ENCODE measurements around the gene R3HDM1.
"Not testable (repeated sequence)": the region's sequence is repeated elsewhere in the genome, so short reads cannot be mapped to it uniquely, and the experiment has no call there.

R3HDM1 gene

DNA sequence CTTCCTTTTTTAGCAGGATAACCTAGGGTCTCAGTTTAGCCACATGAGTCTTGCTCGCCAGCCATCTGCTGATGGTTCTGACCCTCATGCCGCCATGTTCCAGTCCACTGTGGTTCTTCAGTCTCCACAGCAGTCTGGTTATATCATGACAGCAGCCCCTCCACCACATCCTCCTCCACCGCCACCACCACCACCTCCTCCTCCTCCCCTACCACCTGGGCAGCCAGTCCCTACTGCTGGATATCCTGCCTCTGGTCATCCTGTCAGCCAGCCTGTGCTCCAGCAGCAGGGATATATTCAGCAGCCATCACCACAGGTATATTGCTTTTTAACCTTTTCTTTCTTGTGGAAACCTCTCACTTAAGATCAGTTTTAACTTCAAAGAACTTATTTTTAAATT is 120.4 kb downstream of the R3HDM1 start:
- Histone ChIP-seq H3K9me3 (ENCODE audit: insufficient read depth, low read length) (no peaks in the 10 kb centered on the region), H3K9me2 (replicated peaks; ENCODE audit: insufficient read depth, low read length) (no peaks in the 10 kb centered on the region), H3K4me3 (ENCODE audit: insufficient read depth, low read length, poor library complexity, severe bottlenecking) (no peak overlapping the region), H3K4me2 (ENCODE audit: low read depth, low read length, poor library complexity, severe bottlenecking) (no peak overlapping the region), H3K9ac (ENCODE audit: low read length) (no peak overlapping the region), H2AFZ (ENCODE audit: low read depth, low read length, severe bottlenecking) (no peak overlapping the region), H3K27ac (ENCODE audit: low read depth, low read length) (no peak overlapping the region), H3K79me2 (ENCODE audit: insufficient read depth, low read length) (no peaks in the 10 kb centered on the region), H4K20me1 (ENCODE audit: low read depth, low read length) (no peaks in the 10 kb centered on the region), H3K36me3 (ENCODE audit: low read length) (peaks cover 47% of the 10 kb centered on the region; the same call in 1 of the 2 replicates), H3K27me3 (ENCODE audit: low read length) (no peaks in the 10 kb centered on the region), H3F3A (ENCODE audit: insufficient read depth) (no peaks in the 10 kb centered on the region)
- TF ChIP-seq CTCF (IDR thresholded peaks at IDR 0.05; ENCODE audit: insufficient read depth, low read length, poor library complexity, severe bottlenecking): no peak
- no peak for TF ChIP-seq EZH2phosphoT487 (conservative IDR thresholded peaks at IDR 0.05; ENCODE audit: low read length)

- not testable (repeated sequence) for H3K4me2 ChIP-seq (ENCODE audit: low read depth, low read length, poor library complexity, severe bottlenecking); H4K20me1 ChIP-seq (ENCODE audit: low read depth, low read length); H3K9me2 ChIP-seq (replicated peaks; ENCODE audit: insufficient read depth, low read length); H3K79me2 ChIP-seq (ENCODE audit: insufficient read depth, low read length); H3K9me3 ChIP-seq (ENCODE audit: insufficient read depth, low read length); H3K9ac ChIP-seq (ENCODE audit: low read length); H3K4me3 ChIP-seq (ENCODE audit: insufficient read depth, low read length, poor library complexity, severe bottlenecking); H3K27ac ChIP-seq (ENCODE audit: low read depth, low read length); H2AFZ ChIP-seq (ENCODE audit: low read depth, low read length, severe bottlenecking); H3K27me3 ChIP-seq (ENCODE audit: low read length); H3F3A ChIP-seq (ENCODE audit: insufficient read depth)
- peaks cover 45% of the 10 kb centered on the region; the same call in 1 of the 2 replicates for H3K36me3 ChIP-seq (ENCODE audit: low read length)
Observed at GRCh38 chr2:135654239-135654638, 123.0 kb downstream of the R3HDM1 start.

GRCh38 chr2:135657806-135658582 is 126.7 kb downstream of the R3HDM1 start:
- Histone ChIP-seq H2AFZ (ENCODE audit: low read depth, low read length, severe bottlenecking) (no peak overlapping the region), H3K9me2 (replicated peaks; ENCODE audit: insufficient read depth, low read length) (no peaks in the 10 kb centered on the region), H3K4me3 (ENCODE audit: insufficient read depth, low read length, poor library complexity, severe bottlenecking) (no peak overlapping the region), H3K27me3 (ENCODE audit: low read length) (no peaks in the 10 kb centered on the region), H3F3A (ENCODE audit: insufficient read depth) (no peaks in the 10 kb centered on the region), H3K9me3 (ENCODE audit: insufficient read depth, low read length) (no peaks in the 10 kb centered on the region), H3K27ac (ENCODE audit: low read depth, low read length) (no peak overlapping the region), H3K36me3 (ENCODE audit: low read length) (peaks cover 26% of the 10 kb centered on the region; the same call in 1 of the 2 replicates), H3K79me2 (ENCODE audit: insufficient read depth, low read length) (no peaks in the 10 kb centered on the region), H3K9ac (ENCODE audit: low read length) (no peak overlapping the region), H4K20me1 (ENCODE audit: low read depth, low read length) (no peaks in the 10 kb centered on the region), H3K4me2 (ENCODE audit: low read depth, low read length, poor library complexity, severe bottlenecking) (no peak overlapping the region)
- TF ChIP-seq CTCF (IDR thresholded peaks at IDR 0.05; ENCODE audit: insufficient read depth, low read length, poor library complexity, severe bottlenecking): no peak
- TF ChIP-seq EZH2phosphoT487 (conservative IDR thresholded peaks at IDR 0.05; ENCODE audit: low read length): no peak

GRCh38 chr2:135662088-135662487 is 130.8 kb downstream of the R3HDM1 start:
- Histone ChIP-seq H3K9me3 (ENCODE audit: insufficient read depth, low read length) (no peaks in the 10 kb centered on the region), H3F3A (ENCODE audit: insufficient read depth) (0 out of 2 replicates have a peak, but pooled peaks cover 8% of the 10 kb centered on the region), H3K27ac (ENCODE audit: low read depth, low read length) (no peak overlapping the region), H4K20me1 (ENCODE audit: low read depth, low read length) (no peaks in the 10 kb centered on the region), H2AFZ (ENCODE audit: low read depth, low read length, severe bottlenecking) (no peak overlapping the region), H3K4me2 (ENCODE audit: low read depth, low read length, poor library complexity, severe bottlenecking) (no peak overlapping the region), H3K36me3 (ENCODE audit: low read length) (peaks cover 32% of the 10 kb centered on the region; the same call in 1 of the 2 replicates), H3K27me3 (ENCODE audit: low read length) (no peaks in the 10 kb centered on the region), H3K79me2 (ENCODE audit: insufficient read depth, low read length) (no peaks in the 10 kb centered on the region), H3K4me3 (ENCODE audit: insufficient read depth, low read length, poor library complexity, severe bottlenecking) (no peak overlapping the region), H3K9me2 (replicated peaks; ENCODE audit: insufficient read depth, low read length) (no peaks in the 10 kb centered on the region), H3K9ac (ENCODE audit: low read length) (no peak overlapping the region)
- TF ChIP-seq CTCF (IDR thresholded peaks at IDR 0.05; ENCODE audit: insufficient read depth, low read length, poor library complexity, severe bottlenecking) (no peak), EZH2phosphoT487 (conservative IDR thresholded peaks at IDR 0.05; ENCODE audit: low read length) (no peak)
